Activated CD4-positive, alpha-beta memory T cell treated with anti-CD3 and anti-CD28 coated beads, Interleukin-2, amount 10 ng/mL, durations not matched to agents 7 days and 5 days (primary cell): ENCODE measurements around the gene RAB3A. TPM values are rescaled to one million over a fixed set of nuclear protein-coding genes. Genes with fewer than 3 reads are reported as not detected.

Experiments
- CTCF ChIA-PET: fragments of 350-600 bp; sonication (Branson Sonifier 250); formaldehyde crosslinking; loops from one replicate; lab custom pipeline; 2021; ENCODE audit warnings: antibody characterized with exemption, inconsistent platforms; lab: Charles Lee
- POLR2A ChIA-PET: fragments of 350-600 bp; sonication (Branson Sonifier 250); formaldehyde crosslinking; loops from one replicate; lab custom pipeline; 2021; ENCODE audit warnings: antibody characterized with exemption; lab: Charles Lee
- DNase-seq: peaks from one replicate; pipeline ENCODE4 v3.0.0-alpha.2; 2020
- H3K27ac Mint-ChIP-seq: one replicate; pipeline ENCODE4 v1.8.0; 2021; ENCODE audit warnings: mild to moderate bottlenecking, mixed read lengths
- H3K27me3 Mint-ChIP-seq: one replicate; pipeline ENCODE4 v1.8.0; 2021; ENCODE audit warnings: mixed read lengths
- H3K36me3 Mint-ChIP-seq: one replicate; pipeline ENCODE4 v1.8.0; 2021; ENCODE audit warnings: low read depth, mixed read lengths
- H3K4me1 Mint-ChIP-seq: one replicate; pipeline ENCODE4 v1.8.0; 2021; ENCODE audit warnings: mixed read lengths
- H3K4me3 Mint-ChIP-seq: one replicate; pipeline ENCODE4 v1.8.0; 2021; ENCODE audit warnings: mild to moderate bottlenecking, mixed read lengths
- H3K9me3 Mint-ChIP-seq: one replicate; pipeline ENCODE4 v1.8.0; 2021; ENCODE audit warnings: mixed read lengths
- total RNA-seq, 2 experiments: library from RNA; stranded (reverse); gene quantifications; one replicate each; pipeline ENCODE4 v1.2.3, GENCODE V29; 2021

RAB3A gene
- total RNA-seq, 2 experiments from 2014 or later: 3.7 to 5.3 TPM

- no peaks in the 10 kb centered on the region for H3K9me3 Mint-ChIP-seq
- H3K27me3 Mint-ChIP-seq: no peaks in the 10 kb centered on the region
- H3K36me3 Mint-ChIP-seq: peaks cover 14% of the 10 kb centered on the region
- DNase-seq: no peak
- ChIA-PET POLR2A (interaction anchor here (1.5 kb wide), 1 partner anchor 12 kb away, joined by 5 read pairs; no protein-coding TSS in a partner anchor), CTCF (no interaction called here)
- peak overlapping the region; percentile 31 for H3K27ac Mint-ChIP-seq
- H3K4me3 Mint-ChIP-seq: peak overlapping the region; percentile 51
- peaks cover 26% of the 10 kb centered on the region for H3K4me1 Mint-ChIP-seq
Observed at GRCh38 chr19:18172331-18173053, 31.4 kb downstream of the RAB3A start.

DNA sequence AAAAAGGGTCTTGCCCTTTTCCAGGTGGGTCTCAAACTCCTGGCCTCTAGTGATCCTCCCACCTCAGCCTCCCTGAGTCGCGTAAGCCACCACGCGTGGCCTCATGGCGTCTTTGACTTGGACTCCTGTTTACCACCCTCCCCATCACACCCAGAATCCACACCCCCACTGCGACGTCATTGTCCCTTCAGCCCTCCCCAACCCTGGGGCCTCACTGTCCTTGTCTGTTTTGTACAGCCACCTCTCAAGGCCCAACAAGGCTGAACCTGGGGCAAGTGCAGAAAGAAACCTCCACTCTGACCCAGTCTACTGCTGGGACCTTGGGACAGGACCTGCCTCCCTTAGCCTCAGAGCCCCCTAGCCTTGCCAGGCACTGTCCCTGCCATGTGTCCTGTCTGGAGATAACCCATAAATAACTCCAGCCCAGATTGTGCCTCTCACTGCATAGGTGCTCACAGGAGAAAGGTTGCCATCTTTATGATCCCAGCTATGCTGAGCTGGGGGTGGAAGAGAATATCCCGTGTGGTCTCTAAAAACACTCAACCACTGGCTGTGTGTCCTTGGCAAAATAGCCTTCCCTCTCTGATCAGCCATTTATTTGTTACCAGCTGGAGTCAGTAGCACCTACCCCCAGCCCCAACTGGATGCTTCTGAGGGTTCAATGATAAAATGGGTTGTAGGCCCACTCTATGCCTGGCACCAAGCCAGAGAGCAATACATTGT, 32.1 kb downstream of the RAB3A start:
- DNase-seq: no peak
- Mint-ChIP-seq H3K27me3 (no peaks in the 10 kb centered on the region), H3K36me3 (peaks cover 8% of the 10 kb centered on the region), H3K27ac (no peak overlapping the region), H3K4me3 (no peak overlapping the region), H3K9me3 (no peaks in the 10 kb centered on the region), H3K4me1 (peaks cover 26% of the 10 kb centered on the region)
- POLR2A ChIA-PET: interaction anchor here (1.2 to 1.5 kb wide), 2 partner anchors 11 to 20 kb away, joined by 3 to 5 read pairs; no protein-coding TSS in a partner anchor
- CTCF ChIA-PET: interaction anchor here (0.7 to 1.8 kb wide), 3 partner anchors 52 to 60 kb away, joined by 3 to 7 read pairs (median 3); no protein-coding TSS in a partner anchor

DNA sequence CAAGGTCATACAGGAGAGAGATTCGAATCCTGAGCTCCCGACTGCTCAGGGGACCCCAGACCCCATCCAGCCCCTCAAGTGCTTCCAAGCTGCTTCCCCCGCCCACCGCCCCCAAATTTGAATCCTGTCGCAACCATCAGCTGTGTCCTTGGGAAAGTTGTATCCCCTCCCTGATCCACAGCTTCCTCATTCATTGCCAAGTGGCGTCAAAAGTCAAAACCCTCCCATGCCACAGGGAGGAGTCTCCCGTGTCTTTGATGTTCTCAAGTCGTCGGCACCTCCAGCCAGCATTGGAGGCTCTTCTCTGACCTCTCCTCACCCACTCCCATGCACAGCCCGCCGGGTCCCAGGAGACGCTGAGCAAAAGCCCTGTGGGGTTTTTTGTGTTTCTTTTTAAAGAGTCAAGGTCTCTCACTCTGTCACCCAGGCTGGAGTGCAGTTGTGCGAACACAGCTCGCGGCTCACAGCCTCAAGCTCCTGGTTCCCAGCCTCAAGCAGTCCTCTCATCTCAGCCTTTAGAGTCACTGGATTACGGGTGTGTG, 33.1 kb downstream of the RAB3A start:
- Mint-ChIP-seq H3K27me3 (no peaks in the 10 kb centered on the region), H3K4me1 (peaks cover 26% of the 10 kb centered on the region), H3K4me3 (no peak overlapping the region), H3K9me3 (no peaks in the 10 kb centered on the region), H3K27ac (no peak overlapping the region), H3K36me3 (peaks cover 7% of the 10 kb centered on the region)
- ChIA-PET POLR2A (interaction anchor here (1.2 kb wide), 1 partner anchor 19 kb away, joined by 3 read pairs; no protein-coding TSS in a partner anchor), CTCF (interaction anchor here (0.7 to 1.8 kb wide), 5 partner anchors 22 to 59 kb away, joined by 3 to 7 read pairs (median 3); partner anchors contain the start of gene MPV17L2)
- DNase-seq: no peak

DNA sequence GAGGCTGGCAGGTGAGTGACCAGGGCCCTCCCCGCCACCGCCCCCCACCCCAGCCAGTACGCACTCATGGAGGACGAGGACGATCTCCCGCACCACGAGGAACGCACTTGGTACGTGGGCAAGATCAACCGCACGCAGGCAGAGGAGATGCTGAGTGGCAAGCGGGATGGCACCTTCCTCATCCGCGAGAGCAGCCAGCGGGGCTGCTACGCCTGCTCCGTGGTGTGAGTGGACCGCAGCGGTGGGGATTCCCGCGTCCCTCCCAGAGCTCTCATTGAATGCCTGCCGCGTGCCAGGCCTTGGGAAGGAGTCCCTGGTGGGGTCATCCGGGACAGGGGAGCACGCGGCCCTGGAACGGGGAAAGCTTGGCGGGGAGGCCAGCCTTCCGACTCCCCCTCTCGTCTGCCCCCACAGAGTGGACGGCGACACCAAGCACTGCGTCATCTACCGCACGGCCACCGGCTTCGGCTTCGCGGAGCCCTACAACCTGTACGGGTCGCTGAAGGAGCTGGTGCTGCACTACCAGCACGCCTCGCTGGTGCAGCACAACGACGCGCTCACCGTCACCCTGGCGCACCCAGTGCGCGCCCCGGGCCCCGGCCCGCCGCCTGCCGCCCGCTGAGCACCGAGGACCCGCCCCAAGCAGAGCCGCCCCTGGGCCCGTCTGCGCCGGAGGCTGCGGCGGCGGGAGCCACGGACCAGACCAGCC, 35.0 kb downstream of the RAB3A start:
- POLR2A ChIA-PET: interaction anchor here (0.8 kb wide), 1 partner anchor 161 kb away, joined by 3 read pairs; the partner anchor contains the start of gene ARRDC2
- peaks cover 9% of the 10 kb centered on the region for H3K4me1 Mint-ChIP-seq

GRCh38 chr19:18167975-18168645, 35.7 kb downstream of the RAB3A start:
- ChIA-PET CTCF (interaction anchor here (0.5 to 2.4 kb wide), 15 partner anchors 9 to 230 kb away, joined by 3 to 27 read pairs (median 4); partner anchors contain the start of genes MPV17L2 and PIK3R2), POLR2A (interaction anchor here (0.8 to 1.7 kb wide), 2 partner anchors 58 to 160 kb away, joined by 3 to 4 read pairs; partner anchors contain the start of gene ARRDC2)
- DNase-seq: peak; percentile 74
- Mint-ChIP-seq H3K4me3 (no peak overlapping the region), H3K27me3 (no peaks in the 10 kb centered on the region), H3K4me1 (peaks cover 4% of the 10 kb centered on the region), H3K27ac (no peak overlapping the region), H3K9me3 (no peaks in the 10 kb centered on the region), H3K36me3 (peaks cover 10% of the 10 kb centered on the region)

More for the DNA sequence above, 35.0 kb downstream of the RAB3A start:
- peaks cover 10% of the 10 kb centered on the region for H3K36me3 Mint-ChIP-seq
- no peak for DNase-seq
- H3K27me3 Mint-ChIP-seq: no peaks in the 10 kb centered on the region
- H3K4me3 Mint-ChIP-seq: no peak overlapping the region
- H3K27ac Mint-ChIP-seq: no peak overlapping the region
- no peaks in the 10 kb centered on the region for H3K9me3 Mint-ChIP-seq
- CTCF ChIA-PET: interaction anchor here (0.9 to 2.4 kb wide), 11 partner anchors 11 to 231 kb away, joined by 3 to 27 read pairs (median 5); partner anchors contain the start of genes MPV17L2 and PIK3R2

- H3K36me3 Mint-ChIP-seq: peaks cover 10% of the 10 kb centered on the region
- no peaks in the 10 kb centered on the region for H3K9me3 Mint-ChIP-seq
- POLR2A ChIA-PET: interaction anchor here (1.7 kb wide), 1 partner anchor 57 kb away, joined by 4 read pairs; no protein-coding TSS in a partner anchor
- no peaks in the 10 kb centered on the region for H3K4me1 Mint-ChIP-seq
- no peak overlapping the region for H3K27ac Mint-ChIP-seq
- no peaks in the 10 kb centered on the region for H3K27me3 Mint-ChIP-seq
- no peak for DNase-seq
- CTCF ChIA-PET: interaction anchor here (0.5 to 2.4 kb wide), 4 partner anchors 49 to 180 kb away, joined by 3 to 27 read pairs (median 4); no protein-coding TSS in a partner anchor
- H3K4me3 Mint-ChIP-seq: no peak overlapping the region
Observed at GRCh38 chr19:18167011-18167410, 36.8 kb downstream of the RAB3A start.

- no peak overlapping the region for H3K4me3 Mint-ChIP-seq
- ChIA-PET CTCF (interaction anchor here (0.6 to 2.7 kb wide), 3 partner anchors 53 to 55 kb away, joined by 3 to 27 read pairs (median 10); no protein-coding TSS in a partner anchor), POLR2A (no interaction called here)
- no peak overlapping the region for H3K27ac Mint-ChIP-seq
- DNase-seq: no peak
- H3K4me1 Mint-ChIP-seq: peaks cover 4% of the 10 kb centered on the region
- peaks cover 10% of the 10 kb centered on the region for H3K36me3 Mint-ChIP-seq
- no peaks in the 10 kb centered on the region for H3K9me3 Mint-ChIP-seq
- H3K27me3 Mint-ChIP-seq: no peaks in the 10 kb centered on the region
Observed at GRCh38 chr19:18165794-18166544, 37.9 kb downstream of the RAB3A start.

DNA sequence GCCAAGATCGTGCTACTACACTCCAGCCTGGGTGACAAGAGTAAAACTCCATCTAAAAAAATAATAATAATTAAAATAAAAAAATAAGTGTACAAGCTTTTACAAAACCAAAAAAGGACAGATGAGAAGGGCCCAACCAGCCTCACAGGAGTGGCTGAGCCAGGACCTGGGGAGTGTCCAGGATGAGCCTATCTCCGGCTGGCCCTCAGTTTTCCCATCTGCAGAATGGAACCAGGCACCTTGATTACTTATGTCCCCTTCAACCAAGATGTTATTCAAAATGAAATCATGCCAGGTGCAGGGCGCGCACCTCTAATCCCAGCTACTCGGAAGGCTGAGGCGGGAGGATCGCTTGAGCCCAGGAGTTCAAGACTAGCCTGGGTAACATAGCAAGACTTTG, 39.8 kb downstream of the RAB3A start:
- POLR2A ChIA-PET: interaction anchor here (0.9 to 1.1 kb wide), 2 partner anchors 10 to 13 kb away, joined by 3 read pairs; no protein-coding TSS in a partner anchor

GRCh38 chr19:18161636-18162002, 42.2 kb downstream of the RAB3A start:
- Mint-ChIP-seq H3K27ac (no peak overlapping the region), H3K4me1 (peaks cover 11% of the 10 kb centered on the region), H3K9me3 (no peaks in the 10 kb centered on the region), H3K36me3 (peaks cover 9% of the 10 kb centered on the region), H3K27me3 (no peaks in the 10 kb centered on the region), H3K4me3 (peak overlapping the region; percentile 7)
- DNase-seq: no peak
- POLR2A ChIA-PET: interaction anchor here (0.7 to 1.8 kb wide), 5 partner anchors 11 to 75 kb away, joined by 3 to 6 read pairs (median 5); partner anchors contain the start of genes IFI30 and IL12RB1
- CTCF ChIA-PET: interaction anchor here (0.7 to 2.8 kb wide), 5 partner anchors 9 to 63 kb away, joined by 3 to 9 read pairs (median 4); partner anchors contain the start of genes MPV17L2 and PIK3R2

More for the DNA sequence above, 39.8 kb downstream of the RAB3A start:
- H3K9me3 Mint-ChIP-seq: no peaks in the 10 kb centered on the region
- H3K27me3 Mint-ChIP-seq: no peaks in the 10 kb centered on the region
- H3K36me3 Mint-ChIP-seq: peaks cover 13% of the 10 kb centered on the region
- DNase-seq: no peak
- peaks cover 11% of the 10 kb centered on the region for H3K4me1 Mint-ChIP-seq
- no peak overlapping the region for H3K4me3 Mint-ChIP-seq
- H3K27ac Mint-ChIP-seq: no peak overlapping the region
- CTCF ChIA-PET: interaction anchor here (0.5 to 2.7 kb wide), 3 partner anchors 12 to 228 kb away, joined by 3 to 10 read pairs (median 5); partner anchors contain the start of gene PIK3R2

DNA sequence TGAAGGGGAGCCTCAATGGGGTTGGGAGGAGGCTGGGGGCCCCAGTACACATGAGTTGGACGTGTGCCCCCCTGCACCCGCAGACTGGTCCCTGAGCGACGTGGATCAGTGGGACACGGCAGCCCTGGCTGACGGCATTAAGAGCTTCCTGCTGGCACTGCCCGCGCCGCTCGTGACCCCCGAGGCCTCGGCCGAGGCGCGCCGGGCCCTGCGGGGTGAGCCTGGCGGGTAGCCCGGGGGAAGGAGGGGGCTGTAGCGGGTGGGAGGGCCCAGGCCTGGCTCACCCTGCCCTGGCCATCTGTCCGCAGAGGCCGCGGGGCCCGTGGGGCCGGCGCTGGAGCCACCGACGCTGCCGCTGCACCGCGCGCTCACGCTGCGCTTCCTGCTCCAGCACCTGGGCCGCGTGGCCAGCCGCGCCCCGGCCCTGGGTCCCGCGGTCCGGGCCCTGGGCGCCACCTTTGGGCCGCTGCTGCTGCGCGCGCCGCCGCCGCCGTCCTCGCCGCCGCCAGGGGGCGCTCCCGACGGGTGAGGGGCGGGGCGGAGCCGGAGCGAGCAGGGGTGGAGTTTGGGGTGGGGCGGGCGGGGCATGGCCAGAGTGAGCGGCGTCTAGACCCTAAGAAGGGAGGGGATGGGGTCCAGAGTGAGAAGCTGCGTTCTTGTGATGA, 42.7 kb downstream of the RAB3A start:
- Mint-ChIP-seq H3K36me3 (peaks cover 9% of the 10 kb centered on the region), H3K4me3 (peak overlapping the region; percentile 65), H3K27me3 (no peaks in the 10 kb centered on the region), H3K4me1 (peaks cover 14% of the 10 kb centered on the region), H3K9me3 (no peaks in the 10 kb centered on the region), H3K27ac (peak overlapping the region; percentile 49)
- peak; percentile 85 for DNase-seq
- ChIA-PET POLR2A (interaction anchor here (0.7 to 1.8 kb wide), 12 partner anchors 9 to 250 kb away, joined by 3 to 7 read pairs (median 4); partner anchors contain the start of genes IFI30, IL12RB1, JUND and MPV17L2), CTCF (interaction anchor here (0.7 to 2.8 kb wide), 9 partner anchors 8 to 161 kb away, joined by 3 to 9 read pairs (median 4); partner anchors contain the start of genes MPV17L2 and PIK3R2)
